GM15510 (cell line): ENCODE measurements around the gene SAMD9L.

ENCODE experiments used
- POLR2A ChIP-seq: IDR thresholded peaks from 3 replicates; pipeline ENCODE4 v1.6.1; 2011; ENCODE audit warnings: borderline replicate concordance; ENCODE audit not compliant: insufficient read length; ENCODE audit errors: extremely low read depth

The SAMD9L gene

GRCh38 chr7:93159490-93159889 lies 11.3 kb upstream of the SAMD9L start:
- no peak for TF ChIP-seq POLR2A

- no peak for TF ChIP-seq POLR2A
Observed at GRCh38 chr7:93156884-93157283, 8.7 kb upstream of the SAMD9L start.

GRCh38 chr7:93150200-93150835 lies 2.1 kb upstream of the SAMD9L start:
- TF ChIP-seq POLR2A: no peak

DNA sequence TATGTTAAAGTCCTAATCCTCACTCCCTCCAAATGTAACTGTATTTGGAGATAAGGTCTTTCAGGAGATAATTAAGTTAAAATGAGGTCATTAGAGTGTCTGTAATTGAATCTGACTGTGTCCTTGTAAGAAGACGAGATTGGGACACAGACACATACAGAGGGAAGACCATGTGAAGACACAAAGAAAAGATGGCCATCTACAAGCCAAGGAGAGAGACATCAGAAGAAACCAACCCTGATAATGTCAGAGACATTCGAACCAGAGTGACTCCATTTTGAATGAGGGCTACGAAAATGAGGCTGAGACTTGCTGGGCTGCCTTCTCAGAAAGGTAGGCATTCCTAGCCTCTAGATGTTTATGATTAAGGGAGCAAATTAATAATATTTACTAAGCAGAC lies 542 bp upstream of the SAMD9L start:
- TF ChIP-seq POLR2A: no peak

DNA sequence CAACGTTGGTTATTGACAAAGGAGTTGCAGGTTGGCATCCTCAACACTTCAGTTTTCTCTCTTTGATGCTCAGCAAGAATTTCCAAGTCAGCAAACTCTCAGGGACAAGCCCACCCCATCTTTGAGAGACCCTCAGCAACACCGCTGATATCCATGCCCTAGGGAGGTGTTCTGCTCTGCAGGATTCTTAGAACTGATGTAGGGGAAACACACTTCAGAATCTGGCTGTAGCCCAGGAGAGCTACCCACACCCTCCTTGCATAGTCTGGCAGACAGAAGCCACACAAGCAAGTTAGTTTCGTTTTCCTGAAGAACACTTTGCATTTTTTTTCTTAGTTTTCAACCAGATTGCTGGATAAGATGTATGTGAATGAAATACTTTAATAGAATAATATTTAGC lies 822 bp downstream of the SAMD9L start:
- peak; percentile 25 for TF ChIP-seq POLR2A

- TF ChIP-seq POLR2A: no peak
Observed at GRCh38 chr7:93146472-93147141, 1.6 kb downstream of the SAMD9L start.

DNA sequence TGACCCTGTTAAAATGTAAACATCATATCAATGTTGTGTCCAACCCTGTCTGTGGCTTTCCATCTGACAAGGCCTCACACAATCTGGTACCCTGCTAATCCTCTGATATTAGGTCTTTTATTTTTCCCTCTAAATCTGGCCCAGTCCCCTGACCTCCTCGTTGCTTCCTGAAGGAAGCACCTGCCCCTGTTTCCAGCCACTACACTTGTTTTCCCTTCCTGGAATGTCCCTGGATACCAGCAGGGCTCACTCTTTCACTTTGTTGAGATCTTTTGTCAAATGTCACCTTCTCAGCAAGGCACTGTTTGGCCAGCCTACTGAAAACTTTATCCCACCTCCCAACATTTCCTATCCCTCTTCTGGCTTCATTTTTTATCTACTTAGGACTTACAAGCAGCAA lies 2.1 kb downstream of the SAMD9L start:
- no peak for TF ChIP-seq POLR2A

- TF ChIP-seq POLR2A: no peak
Observed at GRCh38 chr7:93145354-93145753, 2.8 kb downstream of the SAMD9L start.

GRCh38 chr7:93142127-93142526 lies 6.1 kb downstream of the SAMD9L start:
- TF ChIP-seq POLR2A: no peak

- TF ChIP-seq POLR2A: no peak
Observed at GRCh38 chr7:93140582-93141191, 7.5 kb downstream of the SAMD9L start.

- no peak for TF ChIP-seq POLR2A
Observed at GRCh38 chr7:93138576-93138975, 9.6 kb downstream of the SAMD9L start.

GRCh38 chr7:93133005-93133404 lies 15.2 kb downstream of the SAMD9L start:
- TF ChIP-seq POLR2A: no peak

- no peak for TF ChIP-seq POLR2A
Observed at GRCh38 chr7:93132216-93132615, 16.0 kb downstream of the SAMD9L start.

- TF ChIP-seq POLR2A: no peak
Observed at GRCh38 chr7:93120592-93121549, 27.3 kb downstream of the SAMD9L start.

DNA sequence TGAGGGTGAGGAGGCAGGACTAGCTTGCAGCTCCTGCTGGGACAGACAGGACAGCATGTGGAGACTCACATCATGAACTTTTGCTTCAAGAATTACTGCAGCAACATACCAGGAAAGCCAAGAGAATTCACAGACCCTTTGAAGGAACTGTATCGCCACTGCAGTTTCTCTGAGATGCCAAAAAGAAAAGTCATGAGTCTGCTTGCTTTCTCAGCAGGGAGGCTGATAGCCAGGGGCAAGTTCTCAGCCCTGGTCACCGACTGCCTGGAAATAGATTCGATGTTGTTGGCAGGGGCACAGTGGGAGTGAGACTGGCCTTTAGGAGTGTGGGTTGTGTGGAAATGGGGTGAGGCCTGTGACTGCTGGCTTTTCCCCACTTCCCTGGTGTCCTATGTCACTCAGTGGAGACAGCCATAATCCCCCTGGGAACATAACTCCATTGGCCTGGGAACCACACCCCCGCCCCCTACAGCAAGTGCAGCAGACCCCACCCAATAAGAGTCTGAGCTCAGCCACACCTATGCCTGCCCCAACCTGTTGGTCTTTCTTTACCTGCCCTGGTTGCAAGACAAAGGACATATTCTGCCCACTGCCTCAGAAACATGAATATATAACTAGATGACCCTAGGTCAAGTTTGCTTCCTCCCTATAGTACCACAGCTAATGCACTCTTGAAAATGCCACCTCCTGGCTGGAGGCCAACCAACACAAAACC lies 28.8 kb downstream of the SAMD9L start:
- TF ChIP-seq POLR2A: no peak

GRCh38 chr7:93117852-93118530 lies 30.2 kb downstream of the SAMD9L start, which contains the start of gene SAMD9:
SAMD9 (minus strand) TSS chr7:93117979; CDS start chr7:93106097, 11,882 bp downstream.
- TF ChIP-seq POLR2A: no peak
